NCI-H2107 (cell line): Measurements from ENCODE around the gene GOLGA6L7.
"Not testable (repeated sequence)": the region's sequence is repeated elsewhere in the genome, so short reads cannot be mapped to it uniquely, and the experiment has no call there.

Source experiments
- DNase-seq: peaks from one replicate; lab custom pipeline; 2025; lab: John Stamatoyannopoulos, UW

Gene GOLGA6L7

GRCh38 chr15:28848521-28848920, at the start of gene GOLGA6L7:
GOLGA6L7 (minus strand) TSS chr15:28848644; CDS start chr15:28848549, 95 bp downstream.
- DNase-seq: not testable (repeated sequence)

DNA sequence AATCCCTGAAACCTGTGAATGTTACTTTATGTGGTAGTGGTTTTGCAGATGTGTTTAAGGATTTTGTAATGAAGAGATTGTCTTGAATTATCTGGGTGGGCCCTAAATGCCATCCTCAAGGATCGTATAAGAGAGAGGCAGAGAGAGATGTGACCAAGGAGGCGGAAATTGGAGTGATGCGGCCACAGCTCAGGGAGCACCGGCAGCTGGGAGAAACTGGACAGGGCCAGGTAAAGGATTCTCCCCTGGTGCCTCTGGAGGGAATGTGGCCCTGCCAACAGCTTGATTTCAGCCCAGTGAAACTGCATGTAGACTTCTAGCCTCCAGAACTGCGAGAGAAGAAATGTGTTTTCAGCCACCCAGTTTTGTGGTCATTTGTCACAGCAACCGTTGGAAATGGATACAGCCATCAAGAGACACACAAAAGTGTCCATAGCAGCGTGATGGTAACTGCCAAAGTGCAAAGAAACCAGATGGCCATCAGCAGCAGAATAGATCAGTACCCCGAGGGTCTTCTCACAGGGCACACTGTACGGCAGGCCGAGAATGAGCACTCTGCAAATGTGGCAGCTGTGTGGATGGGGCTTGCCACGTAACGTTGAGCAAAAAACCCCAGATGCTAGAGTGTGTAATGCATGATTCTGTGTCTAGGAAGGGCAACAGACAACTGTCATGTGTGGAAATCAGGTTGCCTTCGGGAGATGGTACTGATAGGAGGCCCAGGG, 49.6 kb upstream of the GOLGA6L7 start:
- no peak for DNase-seq

DNA sequence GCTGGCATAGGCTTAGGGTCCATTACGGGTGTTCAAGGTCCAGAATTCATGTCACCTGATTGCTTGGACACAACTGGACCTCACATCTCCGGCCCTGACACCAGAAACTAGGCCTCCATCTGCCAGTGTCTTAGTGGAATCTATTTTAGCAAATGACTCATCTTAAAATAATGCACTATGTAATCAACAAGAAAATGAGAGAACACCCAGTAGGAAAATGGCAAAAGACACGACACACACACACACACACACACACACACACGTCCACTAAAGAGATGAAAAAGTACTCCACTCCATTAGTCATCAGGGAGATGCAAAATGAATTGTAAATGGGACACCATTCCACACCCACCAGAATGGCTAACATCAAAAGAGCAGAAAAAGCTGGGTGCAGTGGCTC, 48.5 kb upstream of the GOLGA6L7 start:
- no peak for DNase-seq

DNA sequence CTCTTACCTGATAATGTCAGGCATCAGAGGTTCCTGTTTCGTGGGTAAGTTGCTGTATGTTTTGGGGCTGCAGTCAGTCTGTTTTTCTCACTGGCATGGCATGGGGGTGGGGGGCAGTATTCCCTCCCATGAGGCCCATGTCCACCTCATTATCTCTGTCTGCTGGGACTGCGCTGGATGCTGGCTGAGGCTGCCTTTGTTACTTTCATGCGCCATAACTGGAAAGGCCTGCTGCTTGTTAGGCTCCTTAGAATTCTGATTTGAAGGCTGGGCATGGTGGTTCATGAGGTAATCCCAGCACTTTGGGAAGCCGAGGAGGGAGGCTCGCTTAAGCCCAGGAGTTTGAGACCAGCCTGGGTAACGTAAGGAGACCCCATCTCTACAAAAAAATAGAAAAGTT, 47.1 kb upstream of the GOLGA6L7 start:
- DNase-seq: no peak

GRCh38 chr15:28895146-28895545, 46.7 kb upstream of the GOLGA6L7 start:
- DNase-seq: no peak

DNA sequence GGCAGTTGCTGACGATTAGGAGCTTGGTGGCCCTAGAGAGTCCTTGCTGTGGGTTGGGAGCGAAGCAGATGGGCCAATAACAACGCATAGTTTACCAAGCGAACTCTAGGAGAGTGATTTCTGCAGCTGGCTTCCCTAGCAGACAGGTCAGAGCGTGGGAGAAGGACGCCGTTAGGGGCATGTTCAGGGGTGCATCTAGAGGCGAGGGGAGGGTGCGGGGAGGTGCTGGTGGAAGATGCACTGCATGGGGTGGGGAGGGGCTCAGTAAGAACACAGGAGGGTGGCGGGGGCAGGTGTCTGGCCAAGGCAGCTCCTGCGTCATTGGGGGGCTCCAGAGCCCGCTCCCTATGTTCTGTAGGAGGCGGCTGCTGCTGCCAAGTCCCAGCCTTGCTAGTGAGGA, 46.2 kb upstream of the GOLGA6L7 start:
- no peak for DNase-seq

DNA sequence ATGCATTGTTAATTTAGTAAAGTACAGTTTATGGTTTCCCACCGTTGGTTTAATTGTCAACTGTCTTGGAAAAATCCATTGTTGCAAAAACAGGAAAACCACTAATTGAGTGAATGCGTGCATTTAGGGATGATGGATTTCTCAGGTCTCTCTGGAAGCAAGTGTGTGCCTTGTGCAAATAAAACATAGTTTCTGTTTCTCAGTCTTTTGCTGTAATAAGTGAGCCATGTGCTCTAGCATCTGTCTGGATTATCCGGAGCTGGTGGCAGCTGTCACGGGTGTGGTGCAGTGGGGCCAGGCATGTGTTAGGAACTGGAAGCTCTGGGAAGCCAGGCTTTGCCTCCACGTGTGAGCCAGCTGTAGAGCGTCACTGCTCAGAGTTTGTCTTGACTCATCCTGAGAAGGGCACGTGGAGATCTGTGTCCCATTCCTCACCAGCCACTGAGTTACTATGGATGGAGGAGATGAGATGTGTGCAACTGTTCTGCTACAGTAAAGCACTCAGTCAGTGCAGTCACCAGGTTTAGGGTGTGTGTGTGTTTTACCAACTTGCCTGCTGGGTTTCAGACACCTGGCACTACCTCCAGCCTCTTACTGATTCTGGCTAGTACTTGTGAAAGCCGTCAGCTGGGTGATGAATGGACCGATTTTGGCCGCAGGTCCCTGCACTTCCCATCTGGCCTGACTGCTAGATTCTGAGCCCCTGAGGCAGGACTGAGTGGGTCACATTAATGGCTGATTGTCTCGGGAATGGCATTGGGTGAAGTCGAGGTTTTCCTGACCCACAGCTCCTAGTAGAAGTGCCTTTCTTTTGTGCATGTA, 44.6 kb upstream of the GOLGA6L7 start:
- no peak for DNase-seq

GRCh38 chr15:28891588-28891987, 43.1 kb upstream of the GOLGA6L7 start:
- no peak for DNase-seq

- DNase-seq: no peak
These were observed 42.5 kb upstream of the GOLGA6L7 start for GRCh38 chr15:28890711-28891495.

GRCh38 chr15:28890291-28890690, 41.8 kb upstream of the GOLGA6L7 start:
- DNase-seq: not testable (repeated sequence)

GRCh38 chr15:28889871-28890270, 41.4 kb upstream of the GOLGA6L7 start:
- DNase-seq: not testable (repeated sequence)

GRCh38 chr15:28889346-28889745, 40.9 kb upstream of the GOLGA6L7 start:
- no peak for DNase-seq

GRCh38 chr15:28888900-28889299, 40.5 kb upstream of the GOLGA6L7 start:
- DNase-seq: no peak

DNA sequence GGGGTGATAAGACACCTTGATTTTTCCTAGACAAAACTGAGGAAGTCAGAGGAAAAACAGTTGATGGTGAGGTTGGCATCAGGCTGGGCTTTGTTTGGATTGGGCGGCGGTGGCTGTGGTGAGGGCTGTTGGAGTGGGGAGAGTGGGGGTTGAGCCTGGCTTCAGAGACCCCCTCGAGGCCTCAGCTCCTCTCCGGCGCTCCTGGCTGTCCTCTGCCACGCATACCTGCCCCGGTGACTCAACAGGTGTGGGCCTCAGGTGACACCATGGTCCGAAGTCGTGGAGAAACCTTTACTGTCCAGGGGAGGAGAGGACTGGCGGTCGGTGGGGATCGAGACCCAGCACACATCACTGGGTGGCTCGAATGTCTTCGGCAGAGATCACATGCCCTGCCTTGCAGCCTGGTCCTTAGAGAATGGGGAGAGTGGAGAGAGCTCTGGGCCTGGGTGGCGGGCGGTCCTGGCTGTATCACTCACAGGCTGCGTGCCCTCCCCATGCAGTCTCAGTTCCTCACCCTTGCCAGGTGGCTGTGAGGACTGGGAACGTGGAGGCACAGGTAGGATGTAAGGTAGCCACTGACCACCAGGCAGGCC, 40.0 kb upstream of the GOLGA6L7 start:
- DNase-seq: no peak

DNA sequence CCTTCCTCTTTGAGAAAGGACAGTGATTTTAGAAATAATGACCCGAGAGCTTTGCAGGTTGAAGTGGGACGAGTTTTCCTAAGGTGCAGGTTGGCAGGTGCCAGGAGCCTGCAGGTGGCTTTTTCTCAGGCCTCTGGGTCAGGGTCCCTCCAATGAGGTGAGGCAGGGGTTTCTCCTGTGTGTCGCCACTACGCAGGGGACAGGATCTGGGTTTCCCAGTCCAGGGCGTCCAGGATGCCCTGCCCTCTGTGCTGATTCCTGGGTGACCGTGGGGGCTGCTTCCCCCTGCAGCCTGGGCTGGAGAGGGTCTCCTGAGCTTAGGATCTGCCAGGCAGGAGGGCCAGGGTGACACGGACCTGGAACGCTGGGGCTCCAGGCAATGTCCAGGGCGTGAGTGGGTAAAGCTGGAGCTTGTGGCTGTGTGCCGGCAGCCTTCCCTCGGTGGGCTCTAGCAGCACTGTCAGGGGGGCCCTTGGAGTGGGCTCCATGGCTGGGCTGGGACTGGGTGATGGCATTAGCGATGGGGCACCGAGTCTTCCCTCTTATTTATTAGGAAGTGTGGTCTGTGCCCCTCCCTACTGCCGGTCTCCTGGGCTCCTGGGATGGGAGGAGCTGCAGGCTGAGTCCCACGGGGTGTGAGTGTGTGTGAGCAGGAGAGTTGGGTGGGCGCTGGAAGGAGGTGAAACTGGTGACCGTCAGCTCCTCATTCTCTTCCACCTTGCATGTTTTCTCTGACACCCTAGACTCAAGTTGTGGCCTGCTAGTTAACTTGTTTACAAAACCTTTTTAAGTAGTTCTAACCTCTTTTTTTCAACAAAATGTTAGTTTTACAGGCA, 39.1 kb upstream of the GOLGA6L7 start:
- DNase-seq: no peak

DNA sequence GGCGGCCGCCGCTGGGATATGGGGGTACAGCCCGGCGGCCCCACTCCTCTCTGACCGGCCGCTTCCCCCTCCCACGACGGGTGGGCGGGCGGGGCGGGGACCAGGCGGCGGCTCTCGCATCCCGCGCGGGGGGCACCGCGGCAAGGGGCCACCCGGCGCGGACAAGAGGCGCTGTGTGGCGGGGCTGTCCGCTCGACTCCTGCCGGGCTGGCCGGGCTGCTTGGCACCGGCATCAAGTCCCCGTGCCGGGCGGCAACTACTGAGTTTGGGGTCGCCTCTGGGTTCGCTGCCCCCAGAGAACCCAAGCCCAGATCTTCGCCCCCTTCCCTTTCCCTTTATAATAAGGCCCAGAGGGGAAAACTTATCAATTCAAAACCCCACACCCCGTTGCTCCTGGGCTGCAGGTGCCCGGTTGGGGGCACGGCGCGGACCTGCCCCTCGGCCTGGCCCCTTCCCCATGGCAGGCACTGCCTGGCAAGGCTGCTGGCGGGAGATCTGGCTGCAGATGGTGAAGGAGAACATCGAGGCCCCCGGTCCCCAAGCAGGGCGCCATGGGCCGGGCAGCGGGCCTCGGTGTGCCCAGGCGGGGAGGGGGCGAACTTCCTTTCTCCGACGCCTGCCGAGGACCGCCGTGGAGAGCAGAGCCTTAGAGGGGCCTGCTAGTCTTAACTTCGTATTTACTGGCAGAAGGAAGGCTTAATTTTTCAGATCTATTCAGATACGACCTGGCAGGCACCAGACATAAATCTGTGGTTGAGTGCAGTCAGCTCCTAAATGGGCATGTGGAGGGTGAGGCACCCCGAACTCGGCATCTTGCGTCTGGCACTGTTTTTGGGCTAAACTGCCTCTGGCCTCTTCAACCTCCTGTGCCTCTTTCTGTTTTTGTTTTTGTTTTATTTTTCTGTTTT, 38.2 kb upstream of the GOLGA6L7 start:
- DNase-seq: no peak

DNA sequence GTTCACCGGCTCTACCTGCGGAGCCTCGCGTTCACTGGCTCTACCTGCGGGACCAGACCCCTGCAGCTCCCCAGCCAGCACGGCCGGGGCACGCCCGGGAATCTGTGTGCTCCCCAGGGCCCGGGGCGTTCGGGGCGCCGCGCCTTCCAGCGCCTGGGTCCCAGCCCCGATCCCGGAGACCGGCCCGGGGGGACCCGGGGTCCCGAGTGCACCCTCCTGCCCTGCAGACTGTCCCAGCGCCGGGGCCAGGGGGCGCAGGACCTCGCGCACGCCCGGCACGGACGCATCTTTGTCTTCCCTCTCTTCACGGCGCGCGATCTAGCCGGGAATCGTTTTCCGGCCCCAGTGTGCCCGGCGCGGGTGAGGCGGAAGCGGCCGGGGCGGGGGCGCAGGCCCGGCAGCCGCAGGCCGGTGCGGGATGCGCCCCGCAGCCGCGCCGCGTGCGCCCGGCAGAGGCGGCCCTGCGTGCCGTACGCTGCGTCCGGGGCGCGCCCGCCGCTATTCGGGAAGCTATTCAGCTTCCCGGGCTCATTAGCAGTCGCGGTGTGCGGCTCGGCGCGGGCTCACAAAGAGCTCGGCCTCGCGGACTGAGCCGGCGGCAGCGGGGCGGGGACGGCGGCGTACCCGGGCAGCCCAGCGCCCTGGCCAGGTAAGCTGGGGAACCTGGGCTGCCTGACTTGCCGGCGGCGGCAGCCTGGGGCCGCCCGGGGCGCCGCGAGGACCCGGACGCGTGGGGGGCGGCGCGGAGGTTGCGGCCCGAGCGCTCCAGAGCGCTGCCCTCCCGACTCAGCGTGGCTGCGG, 37.4 kb upstream of the GOLGA6L7 start, which contains the start of gene APBA2:
TSS of gene APBA2 (plus strand) at position 345 of the 801 bp plus-strand sequence. CDS start 167,911 bp downstream, outside the sequence.
- no peak for DNase-seq

GRCh38 chr15:28885128-28885629, 36.7 kb upstream of the GOLGA6L7 start:
- no peak for DNase-seq
